Adrenal gland (tissue), 5 donors: Measurements from ENCODE around the gene TNNI3K.

Experiments used
- CTCF ChIP-seq, 6 experiments: fragments of 450-650 bp in 4 of 6; fragments of 200-600 bp in 2 of 6; sonication (generic) in 1 of 6; IDR thresholded peaks; 1 replicate in 5 of 6; 2 replicates in 1 of 6; pipeline versions ENCODE4 v1.5.1 to v1.8.0; 2016 to 2021; ENCODE audit warnings: antibody characterized with exemption in 6 of 6, mild to moderate bottlenecking in 2 of 6, moderate library complexity in 1 of 6
- POLR2A ChIP-seq, 2 donors: fragments of 450-650 bp; IDR thresholded peaks; one replicate each; pipeline ENCODE4 v1.6.1; 2017; ENCODE audit warnings: antibody characterized with exemption in 2 of 2, mild to moderate bottlenecking in 2 of 2, moderate library complexity in 1 of 2
- donor health status: DM: no; HTN: no; CAD: no.

- TF ChIP-seq CTCF (IDR thresholded peaks at IDR 0.05) = no peak
- no peak for TF ChIP-seq POLR2A (IDR thresholded peaks at IDR 0.05)
Observed at GRCh38 chr1:74246315-74246714, 11.1 kb downstream of the TNNI3K start.
